ENCODE results near the gene FA2H.

DNA sequence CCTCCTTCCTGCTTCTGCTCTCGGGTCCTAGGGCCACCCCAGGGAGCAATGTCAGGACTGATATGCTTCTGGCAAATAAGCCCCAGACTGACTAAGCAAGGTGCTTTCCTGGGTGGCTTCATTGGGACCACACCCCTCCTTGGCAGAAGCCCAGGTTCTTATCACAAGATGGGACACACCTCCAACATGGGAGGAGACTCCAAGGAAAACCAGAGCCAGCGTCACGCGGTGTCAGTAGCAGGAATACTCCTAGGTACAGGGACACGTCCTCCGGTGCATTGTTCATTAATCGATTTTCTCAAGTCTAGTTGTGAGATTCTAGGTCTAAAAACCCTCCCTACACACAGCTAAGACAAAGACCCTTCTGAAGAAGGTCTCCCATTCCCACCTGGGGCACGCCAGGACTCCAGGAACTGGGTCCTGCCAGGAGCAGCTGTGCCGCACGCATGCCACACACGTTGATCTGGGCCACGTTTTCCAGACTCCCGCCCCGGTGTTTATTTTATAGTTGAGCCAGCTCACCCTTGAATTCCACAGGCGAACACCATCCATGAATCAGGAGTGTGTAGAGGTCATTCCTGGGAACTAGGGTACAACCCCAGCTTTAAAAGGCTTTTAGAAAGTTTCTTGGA, 30.8 kb downstream of the FA2H start:
- TF ChIP-seq EZH2 (IDR thresholded peaks at IDR 0.05): no peak
- TF ChIP-seq, protein P1, sequence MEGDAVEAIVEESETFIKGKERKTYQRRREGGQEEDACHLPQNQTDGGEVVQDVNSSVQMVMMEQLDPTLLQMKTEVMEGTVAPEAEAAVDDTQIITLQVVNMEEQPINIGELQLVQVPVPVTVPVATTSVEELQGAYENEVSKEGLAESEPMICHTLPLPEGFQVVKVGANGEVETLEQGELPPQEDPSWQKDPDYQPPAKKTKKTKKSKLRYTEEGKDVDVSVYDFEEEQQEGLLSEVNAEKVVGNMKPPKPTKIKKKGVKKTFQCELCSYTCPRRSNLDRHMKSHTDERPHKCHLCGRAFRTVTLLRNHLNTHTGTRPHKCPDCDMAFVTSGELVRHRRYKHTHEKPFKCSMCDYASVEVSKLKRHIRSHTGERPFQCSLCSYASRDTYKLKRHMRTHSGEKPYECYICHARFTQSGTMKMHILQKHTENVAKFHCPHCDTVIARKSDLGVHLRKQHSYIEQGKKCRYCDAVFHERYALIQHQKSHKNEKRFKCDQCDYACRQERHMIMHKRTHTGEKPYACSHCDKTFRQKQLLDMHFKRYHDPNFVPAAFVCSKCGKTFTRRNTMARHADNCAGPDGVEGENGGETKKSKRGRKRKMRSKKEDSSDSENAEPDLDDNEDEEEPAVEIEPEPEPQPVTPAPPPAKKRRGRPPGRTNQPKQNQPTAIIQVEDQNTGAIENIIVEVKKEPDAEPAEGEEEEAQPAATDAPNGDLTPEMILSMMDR (IDR thresholded peaks at IDR 0.05): no peak
